ENCODE results near the gene RASA3. TPM values are rescaled to one million over a fixed set of nuclear protein-coding genes. Genes with fewer than 3 reads are reported as not detected.

The RASA3 gene
- total RNA-seq, 1 experiment from 2014 or later: 18.6 TPM

GRCh38 chr13:114087430-114087829 lies 45.0 kb downstream of the RASA3 start:
- DNase-seq (ENCODE audit: low read depth, low spot score): no peak
- no peaks in the 10 kb centered on the region for H4K20me1 ChIP-seq (ENCODE audit: insufficient read depth)
- BruUV-seq (replicated peaks): no TSS peak
- intact Hi-C loops (cut with micrococcal nuclease): no loop called here
- peaks cover 13% of the 10 kb centered on the region; the same call in 1 of the 2 replicates for H3K79me2 ChIP-seq (ENCODE audit: insufficient read depth, low read length)
- H3K9me2 ChIP-seq (ENCODE audit: insufficient read depth): no peaks in the 10 kb centered on the region
- H3K4me2 ChIP-seq (ENCODE audit: low read length): no peak overlapping the region
- H3K27me3 ChIP-seq (ENCODE audit: insufficient read depth, low read length): no peaks in the 10 kb centered on the region
- no peak overlapping the region for H2AFZ ChIP-seq (ENCODE audit: low read depth, low read length, poor library complexity, severe bottlenecking)
- POLR2A ChIA-PET: no interaction called here
- CTCF ChIA-PET: no interaction called here
- no peak overlapping the region for H3K27ac ChIP-seq (ENCODE audit: low read depth, low read length)
- RAD21 ChIA-PET (ENCODE audit: low non-redundant PET in 1 of 2, low total read pairs in 2 of 2, uncharacterized antibody in 2 of 2, unreplicated experiment in 2 of 2): no interaction called here
- H3K9ac ChIP-seq (ENCODE audit: low read length): no peak overlapping the region
- H3K9me3 ChIP-seq (ENCODE audit: control insufficient read depth in 1 of 2, insufficient read depth in 1 of 2, low read depth in 1 of 2, low read length in 2 of 2): peaks cover 0 to 9% of the 10 kb centered on the region in 2 experiments; a peak in 2 of 4 replicates
- ATAC-seq: no peak
- TF ChIP-seq SP1 (IDR thresholded peaks at IDR 0.05; ENCODE audit: low read depth): no peak
- no peak for TF ChIP-seq ZNF274 (IDR thresholded peaks at IDR 0.05; ENCODE audit: low read depth, low read length)
- TF ChIP-seq CEBPB (IDR thresholded peaks at IDR 0.05; ENCODE audit: low read depth): no peak
- no peak for TF ChIP-seq SRF (IDR thresholded peaks at IDR 0.05; ENCODE audit: low read depth)
- no peak for TF ChIP-seq ZFX (IDR thresholded peaks at IDR 0.05)
- no peak for TF ChIP-seq SIN3A (IDR thresholded peaks at IDR 0.05; ENCODE audit: low read depth)
- TF ChIP-seq YY1 (IDR thresholded peaks at IDR 0.05; ENCODE audit: extremely low read depth, insufficient replicate concordance, low read depth, low read length): no peak
- no peak for TF ChIP-seq EZH2 (IDR thresholded peaks at IDR 0.05)
- no peak for TF ChIP-seq TCF7L2 (IDR thresholded peaks at IDR 0.05; ENCODE audit: borderline replicate concordance, extremely low read depth, insufficient read depth, insufficient read length)
- TF ChIP-seq POLR2A (IDR thresholded peaks at IDR 0.05; ENCODE audit: borderline replicate concordance, extremely low read depth, insufficient read depth, insufficient read length): no peak
- no peak for TF ChIP-seq CBX3 (IDR thresholded peaks at IDR 0.05; ENCODE audit: low read depth)
- no peak for TF ChIP-seq ZBTB33 (IDR thresholded peaks at IDR 0.05; ENCODE audit: extremely low read depth, insufficient replicate concordance, low read length)
- no peak for TF ChIP-seq RAD21 (IDR thresholded peaks at IDR 0.05; ENCODE audit: low read depth)
- TF ChIP-seq ELF1 (IDR thresholded peaks at IDR 0.05; ENCODE audit: borderline replicate concordance, low read depth): no peak
- TF ChIP-seq, protein P1, sequence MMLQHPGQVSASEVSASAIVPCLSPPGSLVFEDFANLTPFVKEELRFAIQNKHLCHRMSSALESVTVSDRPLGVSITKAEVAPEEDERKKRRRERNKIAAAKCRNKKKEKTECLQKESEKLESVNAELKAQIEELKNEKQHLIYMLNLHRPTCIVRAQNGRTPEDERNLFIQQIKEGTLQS (IDR thresholded peaks at IDR 0.05): no peak
- no peak for TF ChIP-seq EGR1 (IDR thresholded peaks at IDR 0.05; ENCODE audit: low read depth)
- no peak for TF ChIP-seq MAX (IDR thresholded peaks at IDR 0.05)
- no peak overlapping the region for H3K4me3 ChIP-seq (replicated peaks in 1 of 2; ENCODE audit: low read depth in 1 of 2, low read length in 2 of 2)
- H3K4me1 ChIP-seq (ENCODE audit: control insufficient read depth in 1 of 2, insufficient read depth in 2 of 2, low read length in 2 of 2): no peaks in the 10 kb centered on the region
- H3K36me3 ChIP-seq (ENCODE audit: control insufficient read depth in 1 of 2, insufficient read depth in 2 of 2, low read length in 2 of 2): no peaks in the 10 kb centered on the region

Data from HCT116 (cell line).